Hematopoietic multipotent progenitor cell treated with erythropoietin and hydrocortisone succinate and interleukin-3 and kit ligand, for 4 days (in vitro differentiated cells): ENCODE results near the gene KCP.

Experiments used
- DNase-seq: peaks from one replicate; pipeline ENCODE4 v3.0.0-alpha.2; 2015

KCP gene

GRCh38 chr7:128938544-128939074 lies 28.1 kb upstream of the KCP start:
- DNase-seq = peak; percentile 53

GRCh38 chr7:128937647-128938543 lies 27.4 kb upstream of the KCP start, which contains the start of gene IRF5:
Gene IRF5 (plus strand): TSS chr7:128937927. CDS start chr7:128942082, 4,155 bp downstream.
- peak; percentile 71 for DNase-seq

GRCh38 chr7:128937271-128937646 lies 26.8 kb upstream of the KCP start:
- DNase-seq = no peak

GRCh38 chr7:128936798-128937197 lies 26.3 kb upstream of the KCP start:
- DNase-seq = no peak

GRCh38 chr7:128935342-128935730 lies 24.8 kb upstream of the KCP start:
- no peak for DNase-seq

GRCh38 chr7:128934361-128935341 lies 24.1 kb upstream of the KCP start:
- no peak for DNase-seq

- DNase-seq = peak; percentile 68
Measured at GRCh38 chr7:128933180-128933891, 22.8 kb upstream of the KCP start.

GRCh38 chr7:128932862-128933179 lies 22.3 kb upstream of the KCP start:
- no peak for DNase-seq

GRCh38 chr7:128931965-128932861 lies 21.7 kb upstream of the KCP start:
- no peak for DNase-seq

- DNase-seq = no peak
Measured at GRCh38 chr7:128931190-128931798, 20.8 kb upstream of the KCP start.

GRCh38 chr7:128928882-128929788 lies 18.6 kb upstream of the KCP start:
- DNase-seq = no peak

- no peak for DNase-seq
Measured at GRCh38 chr7:128928159-128928813, 17.8 kb upstream of the KCP start.

- DNase-seq = no peak
Measured at GRCh38 chr7:128924707-128925588, 14.4 kb upstream of the KCP start.

GRCh38 chr7:128923411-128923800 lies 12.9 kb upstream of the KCP start:
- DNase-seq = no peak

- no peak for DNase-seq
Measured at GRCh38 chr7:128922496-128923410, 12.2 kb upstream of the KCP start.

GRCh38 chr7:128921866-128922440 lies 11.4 kb upstream of the KCP start:
- no peak for DNase-seq
